Spleen (tissue), 7 donors: ENCODE results near the gene MOB1A.

Source experiments
- POLR2A ChIP-seq, 3 donors: fragments of 450-650 bp; IDR thresholded peaks; one replicate each; pipeline ENCODE4 v1.5.1; 2017; ENCODE audit warnings: antibody characterized with exemption in 3 of 3, mild to moderate bottlenecking in 1 of 3
- POLR2AphosphoS5 ChIP-seq, 3 donors: sonication (generic); formaldehyde crosslinking; IDR thresholded peaks; one replicate each; pipeline ENCODE4 v1.5.1; 2017; ENCODE audit warnings: antibody characterized with exemption in 3 of 3
- TF ChIP-seq, protein P1 (sequence below), 11 experiments: fragments of 200-600 bp in 7 of 11; fragments of 450-650 bp in 4 of 11; sonication (generic) in 4 of 11; IDR thresholded peaks in 8 of 11; conservative IDR thresholded peaks in 3 of 11; 1 replicate in 7 of 11; 2 replicates in 4 of 11; pipeline versions ENCODE4 v1.4.0 to v1.8.0; 2016 to 2021; ENCODE audit warnings: antibody characterized with exemption in 11 of 11, inconsistent platforms in 4 of 11, mild to moderate bottlenecking in 1 of 11
- donor health status: DM: no; HTN: no; CAD: no; lungs with moderate emphysema.
- donor health status: DM: no; HTN: no; CAD: no.
- donor health status: DM: no; HTN: no; CAD: no.

DNA sequence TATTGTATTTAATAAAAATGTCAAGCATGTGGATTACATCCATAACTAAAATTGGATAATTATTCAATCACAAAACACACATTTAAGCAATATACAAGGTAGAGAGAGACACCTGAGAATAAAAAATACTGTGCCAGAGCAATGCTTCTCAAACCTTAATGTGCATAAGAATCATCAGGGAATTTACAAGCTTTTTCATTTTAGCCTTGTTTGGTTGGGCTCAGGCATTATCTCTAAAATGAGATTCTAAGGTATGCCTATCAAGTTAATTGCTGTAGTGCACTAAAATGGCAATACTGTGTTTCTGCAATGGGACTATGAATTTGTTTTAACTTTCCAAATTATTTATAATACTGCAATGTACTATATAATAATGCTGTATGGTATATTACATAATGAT, 983 bp downstream of the MOB1A start:
- TF ChIP-seq, protein P1, sequence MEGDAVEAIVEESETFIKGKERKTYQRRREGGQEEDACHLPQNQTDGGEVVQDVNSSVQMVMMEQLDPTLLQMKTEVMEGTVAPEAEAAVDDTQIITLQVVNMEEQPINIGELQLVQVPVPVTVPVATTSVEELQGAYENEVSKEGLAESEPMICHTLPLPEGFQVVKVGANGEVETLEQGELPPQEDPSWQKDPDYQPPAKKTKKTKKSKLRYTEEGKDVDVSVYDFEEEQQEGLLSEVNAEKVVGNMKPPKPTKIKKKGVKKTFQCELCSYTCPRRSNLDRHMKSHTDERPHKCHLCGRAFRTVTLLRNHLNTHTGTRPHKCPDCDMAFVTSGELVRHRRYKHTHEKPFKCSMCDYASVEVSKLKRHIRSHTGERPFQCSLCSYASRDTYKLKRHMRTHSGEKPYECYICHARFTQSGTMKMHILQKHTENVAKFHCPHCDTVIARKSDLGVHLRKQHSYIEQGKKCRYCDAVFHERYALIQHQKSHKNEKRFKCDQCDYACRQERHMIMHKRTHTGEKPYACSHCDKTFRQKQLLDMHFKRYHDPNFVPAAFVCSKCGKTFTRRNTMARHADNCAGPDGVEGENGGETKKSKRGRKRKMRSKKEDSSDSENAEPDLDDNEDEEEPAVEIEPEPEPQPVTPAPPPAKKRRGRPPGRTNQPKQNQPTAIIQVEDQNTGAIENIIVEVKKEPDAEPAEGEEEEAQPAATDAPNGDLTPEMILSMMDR (IDR thresholded peaks at IDR 0.05 in 8 of 11, conservative IDR thresholded peaks at IDR 0.05 in 3 of 11) = no peak
- no peak for TF ChIP-seq POLR2AphosphoS5 (IDR thresholded peaks at IDR 0.05)
- no peak for TF ChIP-seq POLR2A (IDR thresholded peaks at IDR 0.05)
